ENCODE data around the gene RNF181. TPM values are rescaled to one million over a fixed set of nuclear protein-coding genes. Genes with fewer than 3 reads are reported as not detected.

RNF181 gene
- total RNA-seq, 1 experiment from 2014 or later, result 123 TPM

DNA sequence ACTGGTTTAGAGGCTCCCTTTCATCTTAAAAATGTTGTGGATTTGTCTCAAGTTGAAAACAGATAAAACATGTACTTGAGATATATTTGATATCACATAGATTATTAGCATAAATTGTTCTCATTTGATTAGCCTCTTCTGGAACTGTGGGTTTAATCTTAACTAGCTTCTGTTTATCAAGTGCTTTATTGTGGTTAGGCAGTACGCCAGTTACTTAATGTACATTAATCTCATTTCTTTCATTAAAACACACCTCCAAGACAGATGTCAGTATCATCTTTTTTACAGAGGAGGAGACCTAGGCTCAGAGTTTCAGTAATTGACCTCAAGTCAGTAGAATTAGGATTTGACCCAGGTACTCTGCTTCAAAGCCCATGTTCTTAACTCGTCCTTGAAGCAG is 50.6 kb downstream of the RNF181 start:
- DNase-seq, result no peak
- Histone ChIP-seq H3K4me1 (0 out of 2 replicates have a peak, but pooled peaks cover 5% of the 10 kb centered on the region), H3K27me3 (replicated peaks; ENCODE audit: control insufficient read depth, insufficient read depth, low read length) (no peaks in the 10 kb centered on the region), H3K9me3 (no peaks in the 10 kb centered on the region), H3K36me3 (ENCODE audit: control insufficient read depth, insufficient read depth, low read length) (peaks cover 4% of the 10 kb centered on the region), H3K4me3 (ENCODE audit: low read depth, low read length) (no peak overlapping the region)
- TF ChIP-seq, protein P1, sequence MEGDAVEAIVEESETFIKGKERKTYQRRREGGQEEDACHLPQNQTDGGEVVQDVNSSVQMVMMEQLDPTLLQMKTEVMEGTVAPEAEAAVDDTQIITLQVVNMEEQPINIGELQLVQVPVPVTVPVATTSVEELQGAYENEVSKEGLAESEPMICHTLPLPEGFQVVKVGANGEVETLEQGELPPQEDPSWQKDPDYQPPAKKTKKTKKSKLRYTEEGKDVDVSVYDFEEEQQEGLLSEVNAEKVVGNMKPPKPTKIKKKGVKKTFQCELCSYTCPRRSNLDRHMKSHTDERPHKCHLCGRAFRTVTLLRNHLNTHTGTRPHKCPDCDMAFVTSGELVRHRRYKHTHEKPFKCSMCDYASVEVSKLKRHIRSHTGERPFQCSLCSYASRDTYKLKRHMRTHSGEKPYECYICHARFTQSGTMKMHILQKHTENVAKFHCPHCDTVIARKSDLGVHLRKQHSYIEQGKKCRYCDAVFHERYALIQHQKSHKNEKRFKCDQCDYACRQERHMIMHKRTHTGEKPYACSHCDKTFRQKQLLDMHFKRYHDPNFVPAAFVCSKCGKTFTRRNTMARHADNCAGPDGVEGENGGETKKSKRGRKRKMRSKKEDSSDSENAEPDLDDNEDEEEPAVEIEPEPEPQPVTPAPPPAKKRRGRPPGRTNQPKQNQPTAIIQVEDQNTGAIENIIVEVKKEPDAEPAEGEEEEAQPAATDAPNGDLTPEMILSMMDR (IDR thresholded peaks at IDR 0.05; ENCODE audit: insufficient read depth in 1 of 2, low read depth in 1 of 2, low read length in 1 of 2, severe bottlenecking in 1 of 2, unreplicated experiment in 1 of 2), result no peak
- Mint-ChIP-seq H3K4me3 (ENCODE audit: unreplicated experiment) (no peak overlapping the region), H3K9me3 (ENCODE audit: unreplicated experiment) (no peaks in the 10 kb centered on the region), H3K27ac (ENCODE audit: unreplicated experiment) (no peak overlapping the region), H3K27me3 (ENCODE audit: insufficient read depth, unreplicated experiment) (no peaks in the 10 kb centered on the region), H3K4me1 (ENCODE audit: low read depth, unreplicated experiment) (peaks cover 12% of the 10 kb centered on the region), H3K36me3 (ENCODE audit: insufficient read depth, unreplicated experiment) (peaks cover 99% of the 10 kb centered on the region)
- ChIA-PET POLR2A (no interaction called here), CTCF (no interaction called here)
- intact Hi-C loops (cut with micrococcal nuclease; ENCODE audit: unreplicated experiment), result loop anchor here (5.0 kb wide), 1 partner anchor 61 kb away; no protein-coding TSS in a partner anchor
- no TSS peak for BruUV-seq (replicated peaks)

Other genes with a start within 250 kb of the RNF181 start
- gene RETSAT, start 241.2 kb upstream of the RNF181 start, total RNA-seq (2022), result 31.1 and 32.3 TPM in 2 replicates
- gene ELMOD3, start 241.0 kb upstream of the RNF181 start, total RNA-seq (2022), result 10.3 and 11.3 TPM in 2 replicates
- 6.2 and 10.0 TPM in 2 replicates for gene CAPG, start 185.4 kb upstream of the RNF181 start, total RNA-seq (2022)
- gene SH2D6, start 177.0 kb upstream of the RNF181 start, total RNA-seq (2022), result 0.51 and 0.88 TPM in 2 replicates
- 217 and 250 TPM in 2 replicates for gene MAT2A, start 56.6 kb upstream of the RNF181 start, total RNA-seq (2022)
- gene GGCX, start 34.3 kb upstream of the RNF181 start, total RNA-seq (2022), result 85.1 and 96.8 TPM in 2 replicates
- 82.9 and 85.5 TPM in 2 replicates for gene VAMP8, start 18.2 kb upstream of the RNF181 start, total RNA-seq (2022)
- 11.0 and 15.1 TPM in 2 replicates for gene VAMP5, start 11.3 kb upstream of the RNF181 start, total RNA-seq (2022)
- gene TMEM150A, start 7.0 kb downstream of the RNF181 start, total RNA-seq (2022), result 24.0 and 25.3 TPM in 2 replicates
- 49.0 and 54.5 TPM in 2 replicates for gene C2orf68, start 16.3 kb downstream of the RNF181 start, total RNA-seq (2022)
- gene USP39, start 20.4 kb downstream of the RNF181 start, total RNA-seq (2022), result 82.1 and 83.5 TPM in 2 replicates
- gene SFTPB, start 72.5 kb downstream of the RNF181 start, total RNA-seq (2022), result not detected in 2 replicates
- not detected in 2 replicates for gene GNLY, start 98.6 kb downstream of the RNF181 start, total RNA-seq (2022)
- gene ATOH8, start 158.2 kb downstream of the RNF181 start, total RNA-seq (2022), result not detected in 2 replicates

All from Caco-2 (cell line).